Kidney epithelial cell (primary cell): ENCODE data around the gene SND1. TPM values are rescaled to one million over a fixed set of nuclear protein-coding genes. Genes with fewer than 3 reads are reported as not detected.

Experiments
- DNase-seq: peaks from one replicate; pipeline ENCODE4 v3.0.0-alpha.2; 2010; ENCODE audit warnings: low read depth
- H3K27me3 ChIP-seq: 2 replicates; pipeline ENCODE4 v1.6.0; 2011; ENCODE audit warnings: low read length; ENCODE audit not compliant: control insufficient read depth, insufficient read depth
- H3K36me3 ChIP-seq: 2 replicates; pipeline ENCODE4 v1.5.1; 2011; ENCODE audit warnings: low read length; ENCODE audit not compliant: control insufficient read depth, insufficient read depth
- H3K4me3 ChIP-seq: 2 replicates; pipeline ENCODE4 v1.5.1; 2011; ENCODE audit warnings: low read depth, mild to moderate bottlenecking, control low read depth, low read length
- CTCF ChIP-seq: IDR thresholded peaks from 2 replicates; pipeline ENCODE4 v1.5.1; 2011; ENCODE audit warnings: mild to moderate bottlenecking, moderate library complexity, low read length, control low read depth, inconsistent platforms; ENCODE audit not compliant: insufficient read depth, poor library complexity, severe bottlenecking
- total RNA-seq: library from RNA; depleted of rRNA; stranded (reverse); fragments of >200 nt; gene quantifications from 2 replicates; pipeline ENCODE4 v1.2.3, GENCODE V29; 2015

SND1 gene
- total RNA-seq, 1 donor from 2014 or later: 257 TPM

- H3K4me3 ChIP-seq: no peak overlapping the region
- no peak for DNase-seq
- H3K27me3 ChIP-seq: no peaks in the 10 kb centered on the region
- H3K36me3 ChIP-seq: peaks cover 2% of the 10 kb centered on the region
- no peak for TF ChIP-seq CTCF
Observed at GRCh38 chr7:127713006-127713405, 61.0 kb downstream of the SND1 start.

- H3K4me3 ChIP-seq: no peak overlapping the region
- no peak for DNase-seq
- peaks cover 2% of the 10 kb centered on the region for H3K36me3 ChIP-seq
- TF ChIP-seq CTCF: no peak
- H3K27me3 ChIP-seq: no peaks in the 10 kb centered on the region
Observed at GRCh38 chr7:127713758-127714157, 61.8 kb downstream of the SND1 start.

- TF ChIP-seq CTCF: no peak
- no peaks in the 10 kb centered on the region for H3K27me3 ChIP-seq
- no peak for DNase-seq
- H3K4me3 ChIP-seq: no peak overlapping the region
- H3K36me3 ChIP-seq: no peaks in the 10 kb centered on the region
Observed at GRCh38 chr7:127715272-127715671, 63.3 kb downstream of the SND1 start.

GRCh38 chr7:127715901-127716300, 63.9 kb downstream of the SND1 start:
- Histone ChIP-seq H3K4me3 (no peak overlapping the region), H3K36me3 (no peaks in the 10 kb centered on the region), H3K27me3 (no peaks in the 10 kb centered on the region)
- no peak for TF ChIP-seq CTCF
- DNase-seq: no peak

GRCh38 chr7:127717502-127718339, 65.7 kb downstream of the SND1 start:
- H3K4me3 ChIP-seq: no peak overlapping the region
- DNase-seq: no peak
- TF ChIP-seq CTCF: no peak
- H3K36me3 ChIP-seq: no peaks in the 10 kb centered on the region
- H3K27me3 ChIP-seq: no peaks in the 10 kb centered on the region

- Histone ChIP-seq H3K4me3 (no peak overlapping the region), H3K36me3 (no peaks in the 10 kb centered on the region)
- TF ChIP-seq CTCF: no peak
Observed at GRCh38 chr7:127718340-127718679, 66.3 kb downstream of the SND1 start.

More at GRCh38 chr7:127718340-127718679, 66.3 kb downstream of the SND1 start:
- no peak for DNase-seq
- no peaks in the 10 kb centered on the region for H3K27me3 ChIP-seq
